Measurements from ENCODE around the gene MELTF.

The MELTF gene

GRCh38 chr3:196968233-196969133, 61.1 kb downstream of the MELTF start, which contains the start of gene PIGZ:
Gene PIGZ (minus strand): TSS chr3:196968833. CDS start chr3:196952031, 16,802 bp downstream.
- DNase-seq (ENCODE audit: low spot score) = no peak

- DNase-seq (ENCODE audit: low spot score) = no peak
Measured at GRCh38 chr3:196967412-196968232, 62.0 kb downstream of the MELTF start.

- DNase-seq (ENCODE audit: low spot score) = no peak
Measured at GRCh38 chr3:196966526-196967401, 62.9 kb downstream of the MELTF start.

GRCh38 chr3:196965804-196966173, 63.8 kb downstream of the MELTF start:
- no peak for DNase-seq (ENCODE audit: low spot score)

GRCh38 chr3:196965112-196965803, 64.4 kb downstream of the MELTF start:
- no peak for DNase-seq (ENCODE audit: low spot score)

GRCh38 chr3:196963631-196963953, 66.0 kb downstream of the MELTF start:
- no peak for DNase-seq (ENCODE audit: low spot score)

- no peak for DNase-seq (ENCODE audit: low spot score)
Measured at GRCh38 chr3:196962930-196963630, 66.5 kb downstream of the MELTF start.

- no peak for DNase-seq (ENCODE audit: low spot score)
Measured at GRCh38 chr3:196962108-196962929, 67.3 kb downstream of the MELTF start.

GRCh38 chr3:196954832-196955231, 74.8 kb downstream of the MELTF start:
- DNase-seq (ENCODE audit: low spot score) = no peak

Measured in COLO829 (cell line).